GM21390 (cell line): ENCODE data around the gene PAK1.

Experiments used
- ATAC-seq: cut with Tn5 transposase; IDR thresholded peaks from one replicate; pipeline ENCODE4 v1.9.1; 2021; ENCODE audit not compliant: unreplicated experiment

The PAK1 gene

GRCh38 chr11:77438487-77438886 lies 35.4 kb downstream of the PAK1 start:
- peak; percentile 42 for ATAC-seq

DNA sequence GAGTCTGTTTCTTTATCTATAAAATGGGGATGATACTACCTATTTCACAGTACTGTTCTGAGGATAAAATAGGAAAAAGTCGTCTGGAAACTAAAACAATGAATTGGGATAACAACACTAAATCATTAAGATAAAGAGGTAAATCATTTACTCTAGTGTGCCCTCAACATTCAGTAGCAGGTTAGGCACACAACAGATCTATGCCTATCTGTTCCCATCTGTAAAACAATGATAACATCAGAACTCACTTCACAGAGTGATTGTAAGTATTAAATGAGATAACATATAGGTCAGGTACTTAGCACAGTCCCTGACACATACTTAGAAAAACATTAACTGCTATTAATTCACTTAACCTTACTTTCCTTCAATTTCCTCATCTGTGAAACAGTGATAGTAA lies 36.9 kb downstream of the PAK1 start:
- ATAC-seq = no peak

DNA sequence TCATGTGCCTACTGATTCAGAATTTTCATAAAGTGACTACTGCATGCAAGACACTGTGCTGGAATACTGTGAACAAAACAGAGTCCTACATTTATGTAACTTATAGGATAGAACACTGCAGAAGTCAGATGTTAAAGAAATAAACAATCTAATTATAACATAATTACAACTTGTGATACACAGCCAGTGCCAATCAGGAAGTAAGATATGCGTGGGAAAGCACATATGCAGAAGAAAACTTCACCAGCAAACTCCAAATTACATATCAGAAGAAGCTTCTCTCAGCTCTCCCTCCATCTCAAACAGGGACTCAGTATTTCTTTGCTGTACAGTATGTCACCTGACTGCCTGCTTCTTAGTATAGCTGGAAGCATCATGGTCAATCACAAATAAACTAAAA lies 37.4 kb downstream of the PAK1 start:
- ATAC-seq = no peak

- ATAC-seq = no peak
These were observed 37.9 kb downstream of the PAK1 start for GRCh38 chr11:77435972-77436371.

DNA sequence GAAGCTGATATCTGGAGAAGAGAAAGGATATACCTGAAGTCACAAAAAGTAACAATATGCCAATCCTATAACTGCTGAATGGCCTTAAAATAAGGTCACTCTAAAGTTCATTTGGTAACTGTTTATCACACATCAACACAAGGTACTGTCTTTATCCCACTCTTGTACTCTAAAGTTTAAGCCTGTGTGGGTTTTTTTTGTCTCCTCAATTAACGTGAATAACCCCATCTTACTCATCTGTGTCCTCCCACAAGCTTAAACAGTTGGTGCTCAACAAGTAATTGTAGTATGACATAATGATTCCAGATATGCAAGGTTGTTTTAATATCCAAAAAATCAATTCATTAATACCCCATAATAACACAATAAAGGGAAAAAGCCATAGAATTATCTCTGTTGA lies 42.1 kb downstream of the PAK1 start:
- no peak for ATAC-seq

GRCh38 chr11:77428598-77428997 lies 45.3 kb downstream of the PAK1 start:
- ATAC-seq = no peak

DNA sequence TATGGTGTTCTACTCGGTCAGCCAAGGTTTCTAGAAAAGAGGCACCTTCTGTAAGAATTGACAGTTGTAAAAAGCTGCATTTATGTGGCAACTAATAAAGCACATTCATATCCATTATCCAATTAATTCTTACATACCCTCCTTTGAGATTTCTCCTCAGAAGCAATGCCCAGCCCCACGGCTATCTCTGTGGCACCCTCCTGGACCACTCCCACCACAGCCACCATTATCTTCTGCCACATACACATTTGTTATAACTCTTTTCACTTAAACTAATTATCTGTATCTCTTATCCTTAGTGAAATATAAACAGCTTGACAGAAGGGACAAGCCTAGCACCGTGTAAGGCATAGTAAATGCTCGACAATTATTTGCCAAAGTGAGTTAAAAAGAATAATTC lies 48.5 kb downstream of the PAK1 start:
- no peak for ATAC-seq

GRCh38 chr11:77424644-77425043 lies 49.2 kb downstream of the PAK1 start:
- ATAC-seq = no peak

DNA sequence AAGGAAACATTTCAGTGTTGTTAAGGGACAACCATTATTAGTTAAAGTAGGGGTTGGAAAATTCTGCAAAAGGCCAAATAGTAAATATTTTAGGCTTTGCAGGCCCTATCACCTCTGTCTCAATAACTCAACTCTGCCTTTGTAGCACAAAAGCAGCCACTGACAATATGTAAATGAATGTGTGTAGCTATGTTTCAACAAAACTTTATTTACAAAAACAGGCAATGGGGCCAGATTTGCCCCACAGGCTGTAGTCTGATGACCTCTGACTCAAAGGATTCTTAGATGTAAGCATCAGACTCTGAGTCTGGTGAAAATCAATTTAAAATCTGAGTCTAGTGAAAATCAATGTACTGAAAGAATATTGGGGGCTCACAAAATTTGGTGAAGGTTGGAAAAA lies 50.3 kb downstream of the PAK1 start:
- ATAC-seq = no peak

- ATAC-seq = no peak
These were observed 51.2 kb downstream of the PAK1 start for GRCh38 chr11:77422687-77423086.

DNA sequence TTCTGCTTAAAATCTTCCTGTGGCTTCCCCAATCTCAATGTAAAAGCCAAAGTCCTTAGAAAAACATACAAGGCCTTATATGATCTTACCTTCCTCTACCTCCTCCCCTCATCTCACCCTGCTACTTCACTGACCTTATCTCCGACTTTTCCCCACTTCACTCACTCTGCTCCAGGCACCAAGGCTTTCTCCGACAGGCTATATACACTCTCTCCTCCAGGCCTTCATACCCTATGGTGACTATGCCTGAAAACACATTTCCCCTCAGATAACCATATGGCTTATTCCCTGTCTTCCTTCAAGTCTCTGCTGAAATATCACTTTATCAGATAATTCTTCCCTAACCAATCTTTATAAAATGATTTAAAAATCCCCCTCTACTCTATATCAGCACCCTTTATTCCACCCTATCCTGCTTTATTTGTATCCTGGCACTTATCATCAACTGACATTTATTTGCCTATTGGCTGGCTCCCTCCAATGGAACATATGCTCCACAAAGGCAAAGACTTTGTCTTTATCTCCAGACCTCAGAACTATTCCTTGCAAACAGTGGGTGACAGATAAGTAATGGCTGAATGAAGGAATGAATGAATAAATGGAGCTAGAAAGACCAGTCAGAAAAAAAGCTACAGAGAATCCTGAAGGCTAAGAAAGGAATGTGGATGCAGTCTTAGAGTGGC lies 52.7 kb downstream of the PAK1 start:
- no peak for ATAC-seq

DNA sequence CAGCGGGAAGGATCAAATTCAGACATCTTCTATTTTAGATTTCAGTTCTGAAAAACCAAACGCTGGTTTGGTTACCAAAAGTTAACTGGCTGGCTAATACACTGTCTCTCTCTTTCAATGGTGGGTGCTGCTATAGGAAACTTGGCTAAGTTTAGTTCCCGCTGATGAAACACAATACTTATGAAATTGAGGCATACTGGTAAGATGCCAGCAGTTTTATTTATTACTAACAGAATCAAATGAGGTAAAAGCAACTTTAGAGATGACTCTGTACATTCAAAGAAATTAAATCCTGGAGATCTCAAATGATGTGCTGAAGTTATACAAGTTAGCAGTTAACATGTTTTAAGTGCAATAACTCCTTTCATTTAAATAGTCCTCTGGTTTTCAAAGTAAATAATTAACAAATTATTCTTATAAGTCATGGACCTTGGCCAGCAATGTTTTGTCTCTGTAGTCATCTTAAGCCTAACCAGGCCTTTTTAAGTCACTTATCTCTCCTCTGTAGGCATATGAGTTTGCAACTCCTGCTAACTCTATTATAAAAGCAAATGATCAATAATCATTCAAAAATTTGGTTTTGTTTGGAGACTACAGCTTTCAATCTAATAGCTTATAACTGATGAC lies 54.8 kb downstream of the PAK1 start:
- ATAC-seq = no peak

DNA sequence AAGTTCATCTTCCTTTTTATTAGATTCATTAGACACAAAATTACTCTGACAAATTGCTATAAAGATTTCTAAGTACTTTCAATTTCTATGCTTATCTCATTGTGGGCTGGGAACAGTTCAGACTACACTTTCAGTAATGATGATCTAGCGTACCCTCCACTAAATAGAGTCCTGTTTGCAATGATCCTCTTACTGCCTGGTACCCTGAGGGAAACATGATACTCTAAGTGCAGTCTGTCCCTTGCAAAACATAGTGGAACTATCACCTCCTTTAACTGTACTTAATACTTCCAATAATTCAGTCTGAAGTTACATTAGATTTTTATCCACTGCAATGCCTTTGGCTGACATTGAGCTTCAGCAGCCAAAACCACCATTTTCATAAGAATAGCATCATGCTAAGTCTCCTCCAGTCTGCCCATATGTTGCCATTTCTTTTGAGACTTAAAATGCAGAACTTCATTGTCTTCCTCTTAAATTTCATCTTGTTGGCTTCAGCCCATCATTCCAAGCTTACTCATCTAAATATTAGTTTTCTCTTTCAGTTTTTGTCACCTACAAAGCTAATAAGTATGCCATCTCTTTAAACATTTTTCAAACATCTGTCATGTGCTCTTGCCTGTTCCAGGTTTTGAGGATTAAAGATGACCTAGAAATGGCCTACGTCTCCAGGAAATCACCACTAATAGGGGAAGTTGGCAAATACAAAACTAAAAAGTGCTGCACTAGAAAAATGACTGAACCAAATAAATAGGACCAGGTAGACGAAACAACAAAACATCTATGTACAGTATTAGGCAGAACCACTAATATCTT lies 55.5 kb downstream of the PAK1 start:
- peak; percentile 71 for ATAC-seq

GRCh38 chr11:77416357-77416756 lies 57.5 kb downstream of the PAK1 start:
- no peak for ATAC-seq

- no peak for ATAC-seq
These were observed 59.9 kb downstream of the PAK1 start for GRCh38 chr11:77413850-77414460.

GRCh38 chr11:77412814-77413213 lies 61.1 kb downstream of the PAK1 start:
- no peak for ATAC-seq

DNA sequence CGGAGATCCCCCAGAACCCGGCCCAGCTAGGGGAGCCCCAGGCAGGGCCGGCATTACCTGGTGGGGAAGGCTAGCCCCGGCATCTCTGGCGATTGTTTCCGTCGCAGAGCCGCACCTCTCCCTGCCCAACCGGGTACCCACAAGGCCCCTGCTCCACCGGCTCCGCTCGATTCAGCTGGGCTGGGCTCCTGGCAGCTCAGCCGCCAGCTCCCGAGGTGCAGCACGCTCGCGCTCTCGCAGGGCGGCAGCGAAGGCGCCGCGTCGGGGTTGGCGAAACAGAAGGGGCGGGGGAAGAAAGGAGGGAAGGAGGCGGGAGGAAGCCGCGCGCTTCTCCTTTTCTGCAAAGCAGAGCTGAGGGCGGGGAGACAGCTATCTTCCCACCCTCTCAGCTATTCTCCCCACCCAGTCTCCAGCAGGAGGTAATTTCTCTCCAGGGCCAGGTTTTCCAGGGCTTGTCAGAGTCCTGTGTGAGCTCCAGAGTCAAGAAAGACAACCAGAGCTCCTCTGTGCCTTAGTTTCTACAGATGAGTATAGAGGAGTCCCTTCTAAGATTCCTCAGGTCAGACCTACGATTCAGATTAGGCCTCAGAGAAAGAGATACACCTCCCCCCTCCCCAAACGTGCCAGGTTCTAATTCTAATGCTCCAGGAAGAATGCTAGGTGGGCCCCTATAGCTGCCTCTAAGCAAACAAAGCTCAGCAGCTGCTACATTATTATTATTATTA lies 62.0 kb downstream of the PAK1 start:
- peak; percentile 89 for ATAC-seq

- ATAC-seq = peak; percentile 43
These were observed 62.7 kb downstream of the PAK1 start for GRCh38 chr11:77411137-77411707.

DNA sequence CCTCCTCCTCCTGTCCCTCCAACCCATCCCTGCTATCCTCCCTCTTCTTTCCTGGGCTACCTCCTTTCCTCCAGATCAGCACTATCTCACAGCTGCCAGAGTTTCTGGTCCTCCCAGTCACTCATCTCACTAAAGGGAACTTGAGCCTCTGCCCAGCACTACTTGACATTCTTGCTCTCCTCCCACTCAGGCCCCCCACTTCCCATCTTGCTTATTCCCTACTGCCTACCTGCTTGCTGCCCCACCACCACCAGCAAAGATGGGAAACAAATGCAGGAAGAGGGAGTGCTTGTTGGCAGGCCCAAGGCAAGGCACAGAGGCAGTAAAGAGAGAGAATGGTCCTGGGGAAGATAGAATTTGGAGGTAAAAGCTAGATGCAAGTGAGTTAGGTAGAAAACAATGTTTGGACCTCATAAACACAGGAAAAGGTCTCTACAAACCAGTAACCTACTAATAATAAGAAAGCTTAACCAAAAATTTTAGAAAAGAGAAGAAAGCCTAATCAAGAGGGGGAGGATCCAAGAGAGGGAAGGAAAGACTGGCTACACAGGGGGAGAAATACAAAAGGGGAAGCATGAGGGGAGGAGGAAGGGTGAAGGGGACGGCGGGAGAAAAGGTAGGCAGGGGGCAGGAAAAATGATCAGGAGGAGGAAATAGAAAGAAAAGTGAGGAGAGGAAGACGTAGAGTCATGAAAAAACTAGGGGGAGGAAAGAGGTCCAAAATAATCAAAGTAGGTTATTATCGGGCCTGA lies 63.6 kb downstream of the PAK1 start:
- ATAC-seq = no peak

DNA sequence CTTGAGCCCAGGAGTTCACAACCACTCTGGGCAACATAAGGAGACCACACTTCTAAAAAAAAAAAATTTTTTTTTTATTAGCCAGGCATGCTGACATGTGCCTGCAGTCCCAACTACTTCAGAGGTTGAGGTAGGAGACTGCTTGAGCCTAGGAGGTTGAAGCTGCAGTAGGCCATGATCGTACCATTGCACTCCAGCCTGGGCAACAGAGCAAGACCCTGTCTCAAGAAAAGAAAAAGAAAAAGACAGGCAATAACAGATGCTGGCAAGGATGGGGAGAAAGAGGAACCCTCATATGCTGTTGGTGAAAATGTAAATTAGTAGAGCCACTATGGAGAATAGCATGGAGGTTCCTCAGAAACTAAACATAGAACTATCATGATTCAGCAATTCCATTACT lies 64.8 kb downstream of the PAK1 start:
- ATAC-seq = no peak
